Measurements from ENCODE around the gene OR4M1.
"Not testable (repeated sequence)": the region's sequence is repeated elsewhere in the genome, so short reads cannot be mapped to it uniquely, and the experiment has no call there.

Gene OR4M1

DNA sequence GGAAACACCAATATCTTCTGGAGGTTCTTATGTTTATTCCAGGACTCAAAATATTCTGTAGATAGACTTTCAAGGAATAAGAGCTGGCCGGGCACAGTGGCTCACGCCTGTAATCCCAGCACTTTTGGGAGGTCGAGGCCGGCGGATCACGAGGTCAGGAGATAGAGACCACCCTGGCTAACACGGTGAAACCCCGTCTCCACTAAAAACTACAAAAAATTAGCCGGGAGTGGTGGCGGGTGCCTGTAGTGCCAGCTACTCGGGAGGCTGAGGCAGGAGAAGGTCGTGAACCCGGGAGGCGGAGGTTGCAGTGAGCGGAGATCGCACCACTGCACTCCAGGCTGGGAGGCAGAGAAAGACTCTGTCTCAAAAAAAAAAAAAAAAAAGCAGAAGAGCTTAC, 12.5 kb downstream of the OR4M1 start:
- H3K79me2 ChIP-seq (ENCODE audit: control insufficient read depth, insufficient read depth, low read length, unreplicated experiment); H3K4me1 ChIP-seq (ENCODE audit: control insufficient read depth, insufficient read depth, low read length, unreplicated experiment); H3K27me3 ChIP-seq (ENCODE audit: insufficient read depth, low read length); H2AFZ ChIP-seq (ENCODE audit: low read length, unreplicated experiment); H3K27ac ChIP-seq (ENCODE audit: low read depth, low read length); H3K4me3 ChIP-seq (ENCODE audit: low read depth, low read length); H3K36me3 ChIP-seq (ENCODE audit: insufficient read depth, low read length): not testable (repeated sequence)

DNA sequence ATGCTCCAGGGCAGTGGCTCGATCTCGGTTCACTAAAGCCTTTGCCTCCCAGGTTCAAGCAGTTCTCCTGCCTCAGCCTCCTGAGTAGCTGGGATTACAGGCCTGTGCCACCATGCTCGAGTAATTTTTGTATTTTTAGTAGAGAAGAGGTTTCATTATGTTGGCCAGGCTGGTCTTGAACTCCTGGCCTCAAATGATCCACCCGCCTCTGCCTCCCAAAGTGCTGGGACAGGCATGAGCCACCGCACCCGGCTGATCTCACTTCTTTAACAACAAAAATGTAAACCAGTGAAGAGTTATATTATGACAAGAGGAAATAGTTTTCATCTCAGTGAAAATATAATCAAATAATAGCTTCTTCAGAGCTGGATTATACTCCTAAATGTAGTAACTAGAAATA, 14.0 kb downstream of the OR4M1 start:
- H3K4me1 ChIP-seq (ENCODE audit: control insufficient read depth, insufficient read depth, low read length, unreplicated experiment); H3K27me3 ChIP-seq (ENCODE audit: insufficient read depth, low read length); H3K27ac ChIP-seq (ENCODE audit: low read depth, low read length); H2AFZ ChIP-seq (ENCODE audit: low read length, unreplicated experiment); H3K4me3 ChIP-seq (ENCODE audit: low read depth, low read length); H3K79me2 ChIP-seq (ENCODE audit: control insufficient read depth, insufficient read depth, low read length, unreplicated experiment); H3K36me3 ChIP-seq (ENCODE audit: insufficient read depth, low read length): not testable (repeated sequence)

DNA sequence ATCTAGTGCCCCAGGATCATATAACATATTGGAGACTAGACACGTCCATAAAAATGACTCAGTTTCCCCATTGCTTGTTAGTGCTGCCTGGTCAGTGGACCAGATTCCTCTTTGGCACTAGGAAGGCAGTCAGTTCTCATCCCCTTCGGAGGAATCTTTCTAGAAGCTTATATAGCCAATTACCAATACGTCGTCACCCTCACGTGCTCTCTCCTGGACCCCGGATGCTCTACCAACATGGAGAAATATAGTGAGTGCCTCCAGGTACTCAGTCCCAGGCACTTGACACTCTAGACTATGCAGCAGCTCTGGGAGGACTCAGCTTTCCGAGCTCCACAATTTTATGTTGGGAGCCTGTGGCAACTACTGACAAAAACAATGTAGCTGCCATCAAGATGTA, 14.8 kb downstream of the OR4M1 start:
- H3K27ac ChIP-seq (ENCODE audit: low read depth, low read length); H3K79me2 ChIP-seq (ENCODE audit: control insufficient read depth, insufficient read depth, low read length, unreplicated experiment); H3K36me3 ChIP-seq (ENCODE audit: insufficient read depth, low read length); H3K4me1 ChIP-seq (ENCODE audit: control insufficient read depth, insufficient read depth, low read length, unreplicated experiment); H3K4me3 ChIP-seq (ENCODE audit: low read depth, low read length); H3K27me3 ChIP-seq (ENCODE audit: insufficient read depth, low read length); H2AFZ ChIP-seq (ENCODE audit: low read length, unreplicated experiment): not testable (repeated sequence)

DNA sequence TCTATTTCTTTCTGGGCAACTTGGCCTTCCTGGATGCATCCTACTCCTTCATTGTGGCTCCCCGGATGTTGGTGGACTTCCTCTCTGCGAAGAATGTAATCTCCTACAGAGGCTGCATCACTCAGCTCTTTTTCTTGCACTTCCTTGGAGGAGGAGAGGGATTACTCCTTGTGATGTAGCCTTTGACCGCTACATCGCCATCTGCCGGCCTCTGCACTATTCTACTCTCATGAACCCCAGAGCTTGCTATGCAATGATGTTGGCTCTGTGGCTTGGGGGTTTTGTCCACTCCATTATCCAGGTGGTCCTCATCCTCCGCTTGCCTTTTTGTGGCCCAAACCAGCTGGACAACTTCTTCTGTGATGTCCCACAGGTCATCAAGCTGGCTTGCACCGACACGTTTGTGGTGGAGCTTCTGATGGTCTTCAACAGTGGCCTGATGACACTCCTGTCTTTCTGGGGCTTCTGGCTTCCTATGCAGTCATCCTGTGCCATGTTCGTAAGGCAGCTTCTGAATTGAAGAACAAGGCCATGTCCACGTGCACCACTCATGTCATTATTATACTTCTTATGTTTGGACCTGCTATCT, 23.3 kb downstream of the OR4M1 start:
- not testable (repeated sequence) for H3K36me3 ChIP-seq (ENCODE audit: insufficient read depth, low read length); H3K27me3 ChIP-seq (ENCODE audit: insufficient read depth, low read length); H3K4me3 ChIP-seq (ENCODE audit: low read depth, low read length); H3K4me1 ChIP-seq (ENCODE audit: control insufficient read depth, insufficient read depth, low read length, unreplicated experiment); H2AFZ ChIP-seq (ENCODE audit: low read length, unreplicated experiment); H3K79me2 ChIP-seq (ENCODE audit: control insufficient read depth, insufficient read depth, low read length, unreplicated experiment); H3K27ac ChIP-seq (ENCODE audit: low read depth, low read length)

DNA sequence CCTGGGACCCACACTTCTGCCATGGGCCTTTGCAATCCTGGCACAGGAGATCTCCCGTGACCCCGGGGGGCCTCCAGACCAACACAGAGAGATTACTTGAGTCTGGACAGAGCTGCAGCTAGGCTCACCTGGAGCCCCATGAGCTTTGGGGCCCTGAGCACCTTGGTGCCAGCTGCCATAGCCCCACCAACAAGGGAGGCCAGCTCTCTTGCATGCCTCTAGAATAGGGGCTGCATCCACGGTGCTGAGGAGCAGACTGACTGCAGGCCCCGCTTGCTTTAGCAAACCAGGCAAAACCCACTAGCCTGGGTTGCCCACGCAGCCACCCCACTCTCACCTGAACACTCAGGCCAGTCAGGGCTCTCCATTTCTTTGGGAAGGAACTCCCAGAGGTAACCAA, 26.6 kb downstream of the OR4M1 start:
- no peaks in the 10 kb centered on the region for H3K27me3 ChIP-seq (ENCODE audit: insufficient read depth, low read length)

DNA sequence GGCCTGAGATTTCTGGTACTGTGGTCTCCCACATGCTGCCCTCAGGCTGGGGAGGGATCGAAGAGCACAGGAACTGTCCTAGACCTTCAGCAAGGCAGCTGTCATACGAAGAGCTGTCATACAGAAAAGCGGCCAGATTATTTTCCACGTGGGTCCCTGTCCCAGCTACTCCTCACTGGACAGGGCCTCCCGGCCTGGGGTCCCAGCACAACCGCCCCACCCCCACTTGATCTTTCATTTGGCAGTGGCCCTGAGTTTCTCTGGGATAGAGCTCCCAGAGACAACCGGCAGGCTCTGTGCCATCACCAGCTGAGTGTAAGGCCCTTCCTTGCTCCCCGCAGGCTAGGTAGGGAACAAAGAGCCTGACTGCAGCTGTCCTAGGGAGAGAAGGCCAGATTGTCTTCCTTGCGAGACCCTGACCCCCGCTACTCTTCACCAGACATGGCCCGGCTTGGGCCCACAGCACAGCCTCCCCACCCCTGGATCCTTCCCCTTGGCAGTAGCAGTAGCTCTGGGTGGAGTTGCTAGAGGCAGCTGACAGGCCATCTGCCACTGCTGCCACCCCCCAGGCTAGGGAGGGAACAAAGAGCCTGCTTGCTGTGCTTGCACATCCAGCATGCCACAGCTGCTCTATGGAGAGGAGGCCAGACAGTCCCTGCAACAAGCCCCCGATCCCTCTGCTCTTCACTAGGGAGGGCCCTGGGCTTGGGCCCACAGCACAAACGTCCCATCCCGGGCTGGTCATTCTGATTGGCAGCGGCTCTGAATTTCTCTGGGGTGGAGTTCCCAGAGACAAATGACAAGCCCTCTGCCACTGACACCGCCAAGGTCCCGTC, 27.2 kb downstream of the OR4M1 start:
- H3K4me1 ChIP-seq (ENCODE audit: control insufficient read depth, insufficient read depth, low read length, unreplicated experiment) = no peaks in the 10 kb centered on the region
- H3K27ac ChIP-seq (ENCODE audit: low read depth, low read length) = no peak overlapping the region
- H3K36me3 ChIP-seq (ENCODE audit: insufficient read depth, low read length) = no peaks in the 10 kb centered on the region
- no peak overlapping the region for H2AFZ ChIP-seq (ENCODE audit: low read length, unreplicated experiment)
- H3K79me2 ChIP-seq (ENCODE audit: control insufficient read depth, insufficient read depth, low read length, unreplicated experiment) = no peaks in the 10 kb centered on the region
- no peaks in the 10 kb centered on the region for H3K27me3 ChIP-seq (ENCODE audit: insufficient read depth, low read length)
- H3K4me3 ChIP-seq (ENCODE audit: low read depth, low read length) = no peak overlapping the region

More for the DNA sequence above, 26.6 kb downstream of the OR4M1 start:
- Histone ChIP-seq H3K36me3 (ENCODE audit: insufficient read depth, low read length) (no peaks in the 10 kb centered on the region), H3K79me2 (ENCODE audit: control insufficient read depth, insufficient read depth, low read length, unreplicated experiment) (no peaks in the 10 kb centered on the region), H3K4me1 (ENCODE audit: control insufficient read depth, insufficient read depth, low read length, unreplicated experiment) (no peaks in the 10 kb centered on the region), H3K4me3 (ENCODE audit: low read depth, low read length) (no peak overlapping the region), H2AFZ (ENCODE audit: low read length, unreplicated experiment) (no peak overlapping the region), H3K27ac (ENCODE audit: low read depth, low read length) (no peak overlapping the region)

DNA sequence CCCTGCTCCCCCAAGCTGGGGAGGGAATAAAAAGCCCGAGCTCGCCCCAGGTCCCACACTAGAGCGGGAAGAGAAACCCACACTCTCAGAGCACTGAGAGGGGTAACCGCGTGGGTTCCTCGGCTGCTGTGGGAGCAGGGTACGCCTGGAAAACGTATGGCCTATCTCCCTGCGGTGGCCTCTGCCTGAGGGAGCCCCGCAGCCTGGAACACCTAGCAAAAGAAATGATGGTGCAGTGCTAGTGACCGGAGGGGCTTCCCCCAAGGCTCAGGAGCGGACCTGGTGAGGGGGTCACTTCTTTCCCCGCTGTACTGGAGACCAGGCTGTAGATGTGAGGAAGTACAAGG, 27.8 kb downstream of the OR4M1 start:
- H3K4me1 ChIP-seq (ENCODE audit: control insufficient read depth, insufficient read depth, low read length, unreplicated experiment) = no peaks in the 10 kb centered on the region
- H3K4me3 ChIP-seq (ENCODE audit: low read depth, low read length) = no peak overlapping the region
- H3K79me2 ChIP-seq (ENCODE audit: control insufficient read depth, insufficient read depth, low read length, unreplicated experiment) = no peaks in the 10 kb centered on the region
- no peak overlapping the region for H2AFZ ChIP-seq (ENCODE audit: low read length, unreplicated experiment)
- H3K27me3 ChIP-seq (ENCODE audit: insufficient read depth, low read length) = no peaks in the 10 kb centered on the region
- no peak overlapping the region for H3K27ac ChIP-seq (ENCODE audit: low read depth, low read length)
- no peaks in the 10 kb centered on the region for H3K36me3 ChIP-seq (ENCODE audit: insufficient read depth, low read length)

DNA sequence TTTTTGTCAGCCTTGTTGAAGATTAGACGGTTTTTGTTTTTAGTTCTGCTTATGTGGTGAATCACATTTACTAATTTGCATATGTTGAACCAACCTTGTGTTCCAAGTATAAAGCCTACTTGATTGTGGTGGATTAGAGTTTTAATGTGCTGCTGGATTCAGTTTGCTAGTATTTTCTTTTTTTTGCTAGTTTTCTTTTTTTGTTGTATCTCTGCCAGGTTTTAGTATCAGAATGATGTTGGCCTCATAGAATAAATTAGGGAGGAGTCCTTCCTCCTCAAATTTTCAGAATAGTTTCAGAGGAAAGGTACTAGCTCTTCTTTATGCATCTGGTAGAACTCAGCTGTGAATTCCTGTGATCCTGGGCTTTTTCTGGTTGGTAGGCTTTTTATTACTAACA, 30.2 kb downstream of the OR4M1 start, which contains the start of gene OR4N2:
OR4N2 (plus strand) TSS at position 301 of the 400 bp plus-strand sequence. CDS start 23,679 bp downstream, outside the sequence.
- H3K36me3 ChIP-seq (ENCODE audit: insufficient read depth, low read length); H3K79me2 ChIP-seq (ENCODE audit: control insufficient read depth, insufficient read depth, low read length, unreplicated experiment); H3K27ac ChIP-seq (ENCODE audit: low read depth, low read length); H3K4me1 ChIP-seq (ENCODE audit: control insufficient read depth, insufficient read depth, low read length, unreplicated experiment); H2AFZ ChIP-seq (ENCODE audit: low read length, unreplicated experiment); H3K4me3 ChIP-seq (ENCODE audit: low read depth, low read length); H3K27me3 ChIP-seq (ENCODE audit: insufficient read depth, low read length): not testable (repeated sequence)

DNA sequence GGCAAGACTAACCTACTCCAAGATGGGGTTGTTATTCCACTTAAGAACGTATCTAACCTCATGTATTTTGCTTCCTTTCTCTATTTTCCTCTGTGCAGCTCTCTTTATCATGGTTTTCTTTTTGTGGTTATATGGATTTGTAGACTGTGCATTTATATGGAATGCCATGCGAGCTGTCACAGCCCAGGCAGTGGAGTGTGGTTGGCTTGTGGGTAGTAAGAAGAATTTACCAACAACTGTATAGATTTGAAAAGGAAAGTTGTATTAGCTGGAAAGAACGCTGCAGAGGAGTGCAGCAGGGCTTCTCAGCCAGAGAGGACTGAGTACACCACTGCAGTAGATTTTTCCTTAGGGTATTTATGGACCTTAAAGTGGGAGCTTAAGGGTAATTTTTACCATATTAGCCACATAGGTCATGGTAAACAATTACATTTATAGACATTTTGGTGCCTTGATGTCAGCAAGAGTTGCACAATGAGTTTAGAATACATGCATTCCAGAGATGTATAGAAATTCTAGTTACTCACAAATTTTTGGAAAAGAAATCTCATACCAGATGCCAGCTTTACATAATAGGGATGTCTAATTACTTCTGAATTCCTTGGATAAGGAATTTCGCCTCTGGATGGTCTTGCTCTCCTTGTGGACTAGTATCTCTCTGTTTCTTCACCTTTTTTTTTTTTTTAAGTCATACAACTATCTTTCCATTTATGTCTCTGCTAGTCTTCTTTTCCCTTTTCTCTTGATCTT, 40.0 kb downstream of the OR4M1 start:
- H3K4me1 ChIP-seq (ENCODE audit: control insufficient read depth, insufficient read depth, low read length, unreplicated experiment); H3K36me3 ChIP-seq (ENCODE audit: insufficient read depth, low read length); H3K79me2 ChIP-seq (ENCODE audit: control insufficient read depth, insufficient read depth, low read length, unreplicated experiment); H3K27me3 ChIP-seq (ENCODE audit: insufficient read depth, low read length): not testable (repeated sequence)
- Histone ChIP-seq H3K4me3 (ENCODE audit: low read depth, low read length) (peak overlapping the region; percentile 14), H2AFZ (ENCODE audit: low read length, unreplicated experiment) (peak overlapping the region; percentile 62), H3K27ac (ENCODE audit: low read depth, low read length) (peak overlapping the region; percentile 29; the same call in 1 of the 2 replicates)

DNA sequence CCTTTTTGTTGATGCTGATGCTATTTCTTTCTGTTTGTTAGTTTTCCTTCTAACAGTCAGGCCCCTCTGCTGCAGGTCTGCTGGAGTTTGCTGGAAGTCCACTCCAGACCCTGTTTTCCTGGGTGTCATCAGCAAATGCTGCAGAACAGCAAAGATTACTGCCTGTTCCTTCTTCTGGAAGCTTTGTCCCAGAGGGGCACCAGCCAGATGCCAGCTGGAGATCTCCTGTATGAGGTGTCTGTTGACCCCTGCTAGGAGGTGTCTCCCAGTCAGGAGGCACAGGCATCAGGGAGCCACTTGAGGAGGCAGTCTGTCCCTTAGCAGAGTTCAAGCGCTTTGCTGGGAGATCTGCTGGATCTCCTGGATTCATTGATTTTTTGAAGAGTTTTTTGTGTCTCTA, 46.6 kb downstream of the OR4M1 start:
- not testable (repeated sequence) for H3K79me2 ChIP-seq (ENCODE audit: control insufficient read depth, insufficient read depth, low read length, unreplicated experiment); H3K27ac ChIP-seq (ENCODE audit: low read depth, low read length); H3K27me3 ChIP-seq (ENCODE audit: insufficient read depth, low read length); H3K36me3 ChIP-seq (ENCODE audit: insufficient read depth, low read length); H2AFZ ChIP-seq (ENCODE audit: low read length, unreplicated experiment); H3K4me3 ChIP-seq (ENCODE audit: low read depth, low read length)
- peaks cover 19% of the 10 kb centered on the region for H3K4me1 ChIP-seq (ENCODE audit: control insufficient read depth, insufficient read depth, low read length, unreplicated experiment)

DNA sequence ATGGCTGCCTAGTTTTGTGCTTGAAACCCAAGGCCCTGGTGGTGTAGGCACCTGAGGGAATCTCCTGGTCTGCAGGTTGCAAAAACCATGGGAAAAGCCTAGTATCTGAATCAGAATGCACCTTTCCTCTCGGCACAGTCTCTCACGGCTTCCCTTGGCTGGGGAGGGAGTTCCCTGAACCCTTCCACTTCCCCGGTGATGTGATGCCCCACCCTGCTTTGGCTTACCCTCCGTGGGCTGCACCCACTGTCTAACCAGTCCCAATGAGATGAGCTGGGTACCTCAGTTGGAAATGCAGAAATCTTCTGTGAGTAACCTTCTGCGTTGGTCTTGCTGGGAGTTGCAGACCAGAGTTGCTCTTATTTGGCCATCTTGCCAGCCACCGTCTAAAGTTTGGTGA, 47.7 kb downstream of the OR4M1 start:
- not testable (repeated sequence) for H3K4me3 ChIP-seq (ENCODE audit: low read depth, low read length); H3K27ac ChIP-seq (ENCODE audit: low read depth, low read length); H3K27me3 ChIP-seq (ENCODE audit: insufficient read depth, low read length); H3K79me2 ChIP-seq (ENCODE audit: control insufficient read depth, insufficient read depth, low read length, unreplicated experiment); H2AFZ ChIP-seq (ENCODE audit: low read length, unreplicated experiment); H3K36me3 ChIP-seq (ENCODE audit: insufficient read depth, low read length)
- peaks cover 19% of the 10 kb centered on the region for H3K4me1 ChIP-seq (ENCODE audit: control insufficient read depth, insufficient read depth, low read length, unreplicated experiment)
